Adrenal gland (tissue), 5 donors: ENCODE data around the gene PKP4.

Experiments used
- POLR2A ChIP-seq, 2 donors: fragments of 450-650 bp; IDR thresholded peaks; one replicate each; pipeline ENCODE4 v1.6.1; 2017; ENCODE audit warnings: antibody characterized with exemption in 2 of 2, mild to moderate bottlenecking in 2 of 2, moderate library complexity in 1 of 2
- TF ChIP-seq, protein P1 (sequence below), 6 experiments: fragments of 450-650 bp in 4 of 6; fragments of 200-600 bp in 2 of 6; sonication (generic) in 1 of 6; IDR thresholded peaks; 1 replicate in 5 of 6; 2 replicates in 1 of 6; pipeline versions ENCODE4 v1.5.1 to v1.8.0; 2016 to 2021; ENCODE audit warnings: antibody characterized with exemption in 6 of 6, mild to moderate bottlenecking in 2 of 6, moderate library complexity in 1 of 6
- donor health status: DM: no; HTN: no; CAD: no.

- TF ChIP-seq, protein P1, sequence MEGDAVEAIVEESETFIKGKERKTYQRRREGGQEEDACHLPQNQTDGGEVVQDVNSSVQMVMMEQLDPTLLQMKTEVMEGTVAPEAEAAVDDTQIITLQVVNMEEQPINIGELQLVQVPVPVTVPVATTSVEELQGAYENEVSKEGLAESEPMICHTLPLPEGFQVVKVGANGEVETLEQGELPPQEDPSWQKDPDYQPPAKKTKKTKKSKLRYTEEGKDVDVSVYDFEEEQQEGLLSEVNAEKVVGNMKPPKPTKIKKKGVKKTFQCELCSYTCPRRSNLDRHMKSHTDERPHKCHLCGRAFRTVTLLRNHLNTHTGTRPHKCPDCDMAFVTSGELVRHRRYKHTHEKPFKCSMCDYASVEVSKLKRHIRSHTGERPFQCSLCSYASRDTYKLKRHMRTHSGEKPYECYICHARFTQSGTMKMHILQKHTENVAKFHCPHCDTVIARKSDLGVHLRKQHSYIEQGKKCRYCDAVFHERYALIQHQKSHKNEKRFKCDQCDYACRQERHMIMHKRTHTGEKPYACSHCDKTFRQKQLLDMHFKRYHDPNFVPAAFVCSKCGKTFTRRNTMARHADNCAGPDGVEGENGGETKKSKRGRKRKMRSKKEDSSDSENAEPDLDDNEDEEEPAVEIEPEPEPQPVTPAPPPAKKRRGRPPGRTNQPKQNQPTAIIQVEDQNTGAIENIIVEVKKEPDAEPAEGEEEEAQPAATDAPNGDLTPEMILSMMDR (IDR thresholded peaks at IDR 0.05), result no peak
- no peak for TF ChIP-seq POLR2A (IDR thresholded peaks at IDR 0.05)
Observed at GRCh38 chr2:158513841-158514240, 57.1 kb downstream of the PKP4 start.
